GM06990 (cell line): ENCODE results near the gene PPP6R2.

ENCODE experiments used
- DNase-seq: peaks from one replicate; pipeline ENCODE4 v3.0.0-alpha.2; 2011; ENCODE audit not compliant: insufficient read length; ENCODE audit errors: extremely low read depth
- H3K27me3 ChIP-seq: replicated peaks from 2 replicates; pipeline ENCODE4 v1.6.0; 2011; ENCODE audit warnings: low read length; ENCODE audit not compliant: control insufficient read depth, insufficient read depth
- H3K36me3 ChIP-seq: 2 replicates; pipeline ENCODE4 v1.5.1; 2011; ENCODE audit warnings: low read length; ENCODE audit not compliant: control insufficient read depth, insufficient read depth
- H3K4me3 ChIP-seq: replicated peaks from 2 replicates; pipeline ENCODE4 v1.5.1; 2011; ENCODE audit warnings: low read depth, mild to moderate bottlenecking, control low read depth, low read length
- TF ChIP-seq, protein P1 (sequence below): IDR thresholded peaks from 2 replicates; pipeline ENCODE4 v1.5.1; 2011; ENCODE audit warnings: low read length, control low read depth, mild to moderate bottlenecking, inconsistent platforms; ENCODE audit not compliant: insufficient read depth, poor library complexity, severe bottlenecking

Gene PPP6R2

DNA sequence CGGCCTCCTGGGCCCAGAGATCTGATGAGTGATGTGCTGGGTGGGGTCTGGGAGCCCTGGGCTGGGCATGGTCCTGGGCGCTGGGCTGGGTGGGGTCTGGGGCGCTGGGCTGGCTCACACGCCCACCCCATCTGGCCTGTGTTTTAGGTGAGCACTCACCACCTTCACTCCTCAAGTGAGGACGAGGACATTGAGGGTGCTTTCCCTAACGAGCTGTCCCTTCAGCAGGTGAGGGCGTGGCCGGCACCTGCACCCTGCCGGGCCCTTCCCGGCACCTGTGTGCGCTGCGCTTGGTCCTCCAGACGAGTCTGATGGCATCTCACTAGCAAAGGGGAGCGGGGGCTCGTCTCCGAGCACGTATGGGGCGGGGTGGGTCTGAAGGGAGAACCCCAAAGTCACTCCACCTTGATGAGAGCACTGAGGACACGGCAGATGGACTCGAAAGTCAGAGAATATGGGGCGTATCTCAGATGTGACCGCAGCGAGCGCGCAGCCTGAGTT, 93.8 kb downstream of the PPP6R2 start:
- TF ChIP-seq, protein P1, sequence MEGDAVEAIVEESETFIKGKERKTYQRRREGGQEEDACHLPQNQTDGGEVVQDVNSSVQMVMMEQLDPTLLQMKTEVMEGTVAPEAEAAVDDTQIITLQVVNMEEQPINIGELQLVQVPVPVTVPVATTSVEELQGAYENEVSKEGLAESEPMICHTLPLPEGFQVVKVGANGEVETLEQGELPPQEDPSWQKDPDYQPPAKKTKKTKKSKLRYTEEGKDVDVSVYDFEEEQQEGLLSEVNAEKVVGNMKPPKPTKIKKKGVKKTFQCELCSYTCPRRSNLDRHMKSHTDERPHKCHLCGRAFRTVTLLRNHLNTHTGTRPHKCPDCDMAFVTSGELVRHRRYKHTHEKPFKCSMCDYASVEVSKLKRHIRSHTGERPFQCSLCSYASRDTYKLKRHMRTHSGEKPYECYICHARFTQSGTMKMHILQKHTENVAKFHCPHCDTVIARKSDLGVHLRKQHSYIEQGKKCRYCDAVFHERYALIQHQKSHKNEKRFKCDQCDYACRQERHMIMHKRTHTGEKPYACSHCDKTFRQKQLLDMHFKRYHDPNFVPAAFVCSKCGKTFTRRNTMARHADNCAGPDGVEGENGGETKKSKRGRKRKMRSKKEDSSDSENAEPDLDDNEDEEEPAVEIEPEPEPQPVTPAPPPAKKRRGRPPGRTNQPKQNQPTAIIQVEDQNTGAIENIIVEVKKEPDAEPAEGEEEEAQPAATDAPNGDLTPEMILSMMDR = no peak
- no peak overlapping the region for H3K4me3 ChIP-seq
- peaks cover 54% of the 10 kb centered on the region for H3K36me3 ChIP-seq
- H3K27me3 ChIP-seq = no peaks in the 10 kb centered on the region
- peak; percentile 10 for DNase-seq

DNA sequence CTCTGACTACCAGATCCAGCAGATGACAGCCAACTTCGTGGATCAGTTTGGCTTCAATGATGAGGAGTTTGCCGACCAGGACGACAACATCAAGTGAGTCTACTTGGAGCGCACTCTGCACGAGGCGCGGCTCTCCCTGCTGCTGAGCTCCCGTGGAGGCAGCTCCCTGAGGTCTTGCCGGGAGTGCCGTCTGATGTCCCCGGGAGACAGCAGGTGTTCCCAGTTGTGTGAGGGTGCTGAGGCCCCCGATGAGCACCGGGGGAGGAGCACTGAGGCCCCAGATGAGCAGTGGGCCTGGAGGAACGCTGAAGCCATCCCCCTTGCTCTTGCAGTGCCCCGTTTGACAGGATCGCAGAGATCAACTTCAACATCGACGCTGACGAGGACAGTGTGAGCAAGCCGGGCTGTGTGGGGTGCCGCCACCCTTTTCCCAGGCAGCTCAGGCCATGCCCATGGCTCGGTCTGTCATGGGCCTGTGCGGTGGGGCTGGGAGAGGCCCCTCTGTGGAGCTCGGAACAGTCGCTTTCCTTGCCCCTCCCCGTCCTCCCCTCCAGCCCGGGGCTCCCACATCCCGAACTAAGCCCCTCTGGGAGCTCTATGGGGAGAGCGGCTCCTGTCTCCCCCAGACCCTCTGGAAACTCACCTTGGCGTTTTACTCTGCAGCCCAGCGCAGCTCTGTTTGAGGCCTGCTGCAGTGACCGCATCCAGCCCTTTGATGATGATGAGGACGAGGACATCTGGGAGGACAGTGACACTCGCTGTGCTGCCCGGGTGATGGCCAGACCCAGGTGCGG, 94.6 kb downstream of the PPP6R2 start:
- Histone ChIP-seq H3K27me3 (no peaks in the 10 kb centered on the region), H3K4me3 (no peak overlapping the region), H3K36me3 (peaks cover 51% of the 10 kb centered on the region)
- DNase-seq = peak; percentile 13
- TF ChIP-seq, protein P1 = no peak

GRCh38 chr22:50438305-50439275, 95.5 kb downstream of the PPP6R2 start:
- H3K36me3 ChIP-seq = peaks cover 49% of the 10 kb centered on the region
- H3K27me3 ChIP-seq = no peaks in the 10 kb centered on the region
- no peak overlapping the region for H3K4me3 ChIP-seq
- TF ChIP-seq, protein P1 = no peak
- DNase-seq = peak; percentile 9

DNA sequence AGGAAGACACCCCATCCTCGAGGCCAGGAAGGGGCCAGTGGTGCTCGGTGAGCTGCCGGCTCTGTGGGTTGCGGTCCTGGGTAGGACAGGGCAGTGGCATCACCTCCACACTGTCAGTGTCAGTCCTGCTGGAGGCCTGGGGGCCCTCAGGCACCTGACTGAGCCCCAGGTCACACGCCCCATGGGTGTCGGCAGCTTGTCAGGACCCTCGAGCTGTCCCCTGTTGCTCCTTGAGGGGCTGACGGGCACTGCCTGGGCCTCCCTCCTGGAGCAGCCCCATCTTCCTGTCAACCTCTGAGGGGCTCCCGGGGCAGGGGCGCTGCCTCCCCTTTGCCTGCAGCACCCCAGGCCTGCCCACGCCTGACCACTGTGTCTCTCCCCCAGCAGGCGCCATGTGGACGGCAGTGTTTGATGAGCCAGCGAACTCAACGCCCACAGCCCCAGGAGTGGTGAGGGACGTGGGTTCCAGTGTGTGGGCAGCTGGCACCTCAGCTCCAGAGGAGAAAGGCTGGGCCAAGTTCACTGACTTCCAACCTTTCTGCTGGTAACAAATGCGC, 96.3 kb downstream of the PPP6R2 start:
- Histone ChIP-seq H3K4me3 (no peak overlapping the region), H3K36me3 (peaks cover 52% of the 10 kb centered on the region), H3K27me3 (no peaks in the 10 kb centered on the region)
- peak; percentile 6 for DNase-seq
- TF ChIP-seq, protein P1 = no peak

DNA sequence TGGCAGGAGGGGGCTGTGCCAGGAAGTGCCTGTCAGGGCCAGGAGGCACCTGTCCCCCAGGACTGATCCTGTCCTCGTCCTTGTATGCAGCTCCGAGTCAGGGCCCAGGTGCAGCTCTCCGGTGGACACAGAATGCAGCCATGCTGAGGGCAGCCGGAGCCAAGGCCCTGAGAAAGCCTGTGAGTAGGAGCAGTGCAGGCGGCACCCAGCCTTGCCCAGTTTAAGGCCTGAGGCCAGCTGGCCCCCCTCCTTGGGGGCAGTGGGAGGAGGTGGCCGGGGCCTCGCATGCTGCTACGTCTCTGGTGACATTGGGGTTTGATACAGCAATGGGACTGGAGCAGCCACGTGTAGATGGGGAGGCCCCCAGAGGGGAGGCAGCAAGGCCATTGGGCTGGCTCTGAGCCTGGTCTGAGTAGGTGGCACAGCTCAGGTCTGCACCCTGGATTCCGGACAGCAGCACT, 96.8 kb downstream of the PPP6R2 start:
- peak; percentile 5 for DNase-seq
- TF ChIP-seq, protein P1 = no peak
- peaks cover 52% of the 10 kb centered on the region for H3K36me3 ChIP-seq
- H3K4me3 ChIP-seq = no peak overlapping the region
- no peaks in the 10 kb centered on the region for H3K27me3 ChIP-seq
